ENCODE data around the gene DIDO1.
"Not testable (repeated sequence)": the region's sequence is repeated elsewhere in the genome, so short reads cannot be mapped to it uniquely, and the experiment has no call there.

The DIDO1 gene

GRCh38 chr20:62929051-62929538 is 2.8 kb upstream of the DIDO1 start:
- Histone ChIP-seq H3K4me2 (peak overlapping the region; percentile 85 to 100 (median 97)), H3K4me1 (peaks cover 63 to 85% (median 78%) of the 10 kb centered on the region in 10 experiments), H3K27ac (peak overlapping the region; percentile 53 to 96 (median 73)), H3K4me3 (peak overlapping the region; percentile 58 to 95 (median 66)), H3K9me3 (replicated peaks in 1 of 11) (no peaks in the 10 kb centered on the region), H3K27me3 (no peaks in the 10 kb centered on the region), H3K9ac (peak overlapping the region; percentile 65 to 97 (median 83)), H3K36me3 (peaks cover 8 to 34% (median 24%) of the 10 kb centered on the region in 11 experiments), H4K20me1 (peaks cover 64 to 96% (median 91%) of the 10 kb centered on the region in 11 experiments)
- TF ChIP-seq Cebpa-rat (IDR thresholded peaks at IDR 0.05): no peak

- peaks cover 64 to 96% (median 91%) of the 10 kb centered on the region in 11 experiments for H4K20me1 ChIP-seq
- H3K27ac ChIP-seq: peak overlapping the region; percentile 53 to 96 (median 73)
- peaks cover 66 to 85% (median 78%) of the 10 kb centered on the region in 10 experiments for H3K4me1 ChIP-seq
- H3K4me2 ChIP-seq: peak overlapping the region; percentile 85 to 100 (median 97)
- TF ChIP-seq Cebpa-rat (IDR thresholded peaks at IDR 0.05): no peak
- H3K36me3 ChIP-seq: peaks cover 5 to 27% (median 17%) of the 10 kb centered on the region in 11 experiments; a peak in 19 of 22 replicates
- H3K9ac ChIP-seq: peak overlapping the region; percentile 65 to 97 (median 83)
- no peaks in the 10 kb centered on the region for H3K27me3 ChIP-seq
- H3K9me3 ChIP-seq (replicated peaks in 1 of 11): no peaks in the 10 kb centered on the region
- peak overlapping the region; percentile 58 to 95 (median 66) for H3K4me3 ChIP-seq
These were observed 2.1 kb upstream of the DIDO1 start for GRCh38 chr20:62928246-62928939.

GRCh38 chr20:62927128-62927705 is 912 bp upstream of the DIDO1 start:
- Histone ChIP-seq H3K27ac (peak overlapping the region in 10 of 11 experiments; percentile 89 to 96 (median 94); a peak in 18 of 22 replicates), H3K9me3 (replicated peaks in 1 of 11) (no peaks in the 10 kb centered on the region), H3K4me2 (peak overlapping the region; percentile 85 to 100 (median 97)), H3K9ac (peak overlapping the region; percentile 92 to 98 (median 97)), H4K20me1 (peaks cover 65 to 96% (median 91%) of the 10 kb centered on the region in 11 experiments), H3K36me3 (peaks cover 0 to 15% (median 5%) of the 10 kb centered on the region in 11 experiments; a peak in 9 of 22 replicates), H3K4me1 (peaks cover 71 to 86% (median 83%) of the 10 kb centered on the region in 10 experiments), H3K27me3 (no peaks in the 10 kb centered on the region), H3K4me3 (peak overlapping the region; percentile 66 to 98 (median 92))
- no peak for TF ChIP-seq Cebpa-rat (IDR thresholded peaks at IDR 0.05)

DNA sequence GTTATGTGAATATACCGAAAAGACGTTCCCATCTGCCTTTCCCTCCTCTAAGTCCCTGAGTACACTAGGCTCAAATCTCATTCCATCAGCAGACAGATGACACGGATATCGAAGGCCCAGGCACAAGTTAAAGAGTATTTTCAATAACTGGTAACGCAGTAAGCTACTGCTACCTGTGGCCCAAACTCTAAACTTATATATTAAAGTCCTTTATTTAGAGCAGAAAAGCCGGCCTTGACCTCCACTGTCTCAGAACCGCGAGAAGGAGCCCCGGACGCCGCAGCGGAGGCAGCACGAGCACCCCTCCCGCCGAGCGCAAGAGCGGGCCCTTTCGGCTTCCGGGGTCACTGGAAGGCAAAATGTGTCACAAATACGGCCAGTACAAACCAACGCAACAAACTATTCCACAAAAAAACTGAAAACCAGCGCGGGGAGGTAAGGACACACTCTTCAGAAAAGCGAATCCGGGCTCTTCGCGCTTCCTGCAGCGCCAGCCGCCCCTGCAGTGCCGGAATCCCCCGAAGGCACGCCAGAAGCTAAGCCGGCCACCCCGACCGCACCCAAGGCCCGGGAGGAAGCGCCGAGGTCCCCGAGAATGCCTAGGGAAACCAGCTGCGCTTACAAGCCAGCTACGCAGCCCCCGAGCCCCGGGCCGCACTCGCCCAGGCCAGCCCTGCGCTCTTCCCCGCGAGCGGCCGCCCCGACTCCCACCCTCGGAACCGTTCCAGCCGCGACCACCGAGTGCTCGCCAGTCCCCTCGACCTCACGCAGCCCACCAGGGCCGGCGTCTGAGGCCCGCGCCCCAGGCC is 681 bp downstream of the DIDO1 start:
- Histone ChIP-seq H3K4me1 (peaks cover 67 to 82% (median 79%) of the 10 kb centered on the region in 10 experiments), H3K4me2 (peak overlapping the region; percentile 89 to 99 (median 93)), H4K20me1 (peaks cover 66 to 95% (median 91%) of the 10 kb centered on the region in 11 experiments), H3K27ac (peak overlapping the region; percentile 89 to 96 (median 94)), H3K27me3 (no peaks in the 10 kb centered on the region), H3K4me3 (peak overlapping the region; percentile 66 to 98 (median 92)), H3K9me3 (replicated peaks in 1 of 11) (no peaks in the 10 kb centered on the region), H3K9ac (peak overlapping the region; percentile 92 to 98 (median 97)), H3K36me3 (peaks cover 0 to 7% (median 0%) of the 10 kb centered on the region in 11 experiments; a peak in 4 of 22 replicates)
- no peak for TF ChIP-seq Cebpa-rat (IDR thresholded peaks at IDR 0.05)

GRCh38 chr20:62925076-62925419 is 1.3 kb downstream of the DIDO1 start:
- Histone ChIP-seq H3K9ac (peak overlapping the region; percentile 92 to 98 (median 97)), H3K4me1 (peaks cover 67 to 82% (median 79%) of the 10 kb centered on the region in 10 experiments), H3K4me2 (peak overlapping the region; percentile 89 to 99 (median 93)), H3K27me3 (no peaks in the 10 kb centered on the region), H3K9me3 (replicated peaks in 1 of 11) (no peaks in the 10 kb centered on the region), H3K27ac (peak overlapping the region; percentile 89 to 96 (median 94); a peak in 21 of 22 replicates), H4K20me1 (peaks cover 66 to 95% (median 91%) of the 10 kb centered on the region in 11 experiments), H3K4me3 (peak overlapping the region; percentile 66 to 98 (median 92)), H3K36me3 (peaks cover 0 to 10% (median 0%) of the 10 kb centered on the region in 11 experiments; a peak in 4 of 22 replicates)
- TF ChIP-seq Cebpa-rat (IDR thresholded peaks at IDR 0.05): no peak

GRCh38 chr20:62924442-62925075 is 1.7 kb downstream of the DIDO1 start:
- Histone ChIP-seq H3K36me3 (peaks cover 0 to 11% (median 0%) of the 10 kb centered on the region in 11 experiments; a peak in 4 of 22 replicates), H3K4me3 (peak overlapping the region; percentile 66 to 98 (median 92)), H4K20me1 (peaks cover 71 to 95% (median 91%) of the 10 kb centered on the region in 11 experiments), H3K9ac (peak overlapping the region; percentile 92 to 98 (median 97)), H3K4me1 (peaks cover 67 to 82% (median 79%) of the 10 kb centered on the region in 10 experiments), H3K4me2 (peak overlapping the region; percentile 89 to 99 (median 93)), H3K27ac (peak overlapping the region in 10 of 11 experiments; percentile 89 to 96 (median 94); a peak in 17 of 22 replicates), H3K27me3 (no peaks in the 10 kb centered on the region), H3K9me3 (replicated peaks in 1 of 11) (no peaks in the 10 kb centered on the region)
- TF ChIP-seq Cebpa-rat (IDR thresholded peaks at IDR 0.05): no peak

DNA sequence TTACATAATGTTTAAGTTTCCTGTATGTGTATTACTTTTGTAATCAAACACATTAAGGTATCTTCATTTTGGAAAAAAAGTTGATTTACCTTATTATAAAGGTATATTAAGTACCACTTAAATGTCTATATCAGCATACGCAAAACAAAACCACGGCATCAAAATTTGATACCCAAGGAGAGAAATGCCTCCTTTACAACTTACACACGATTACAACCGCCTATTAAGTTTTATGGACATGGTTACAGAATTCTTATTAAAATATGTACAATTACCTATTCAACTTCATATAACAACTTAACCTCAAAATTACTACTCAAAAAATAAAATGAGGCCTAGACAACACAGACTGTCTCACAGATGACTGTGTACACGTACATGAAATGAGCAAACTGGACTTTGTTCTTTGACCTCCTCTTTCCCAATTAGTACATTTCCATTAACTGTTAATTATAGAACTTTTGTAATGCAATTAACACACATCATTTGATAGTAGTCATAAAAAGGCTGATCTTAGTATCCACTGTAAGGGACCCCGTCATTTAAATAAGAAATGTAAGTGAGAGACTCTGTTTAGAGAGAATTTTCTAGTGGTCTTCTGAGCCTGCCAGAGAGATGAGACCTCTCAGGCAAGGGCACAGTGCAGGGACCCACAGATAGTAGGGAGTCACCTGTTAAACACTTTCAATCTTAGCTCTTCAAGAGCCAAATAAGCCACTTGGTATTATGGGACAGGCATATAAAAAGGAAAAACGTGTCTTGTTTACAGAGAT is 2.5 kb downstream of the DIDO1 start:
- H3K27ac ChIP-seq: peak overlapping the region in 5 of 11 experiments; percentile 10 to 96 (median 89); a peak in 3 of 22 replicates
- peak overlapping the region; percentile 66 to 98 (median 92); a peak in 13 of 20 replicates for H3K4me3 ChIP-seq
- H3K9me3 ChIP-seq (replicated peaks in 1 of 11): no peaks in the 10 kb centered on the region
- peaks cover 74 to 86% (median 82%) of the 10 kb centered on the region in 10 experiments for H3K4me1 ChIP-seq
- TF ChIP-seq Cebpa-rat (IDR thresholded peaks at IDR 0.05): no peak
- H3K27me3 ChIP-seq: no peaks in the 10 kb centered on the region
- peak overlapping the region; percentile 92 to 98 (median 97); a peak in 20 of 22 replicates for H3K9ac ChIP-seq
- H4K20me1 ChIP-seq: peaks cover 78 to 95% (median 92%) of the 10 kb centered on the region in 11 experiments
- peaks cover 0 to 11% (median 0%) of the 10 kb centered on the region in 11 experiments; a peak in 4 of 22 replicates for H3K36me3 ChIP-seq
- peak overlapping the region; percentile 89 to 99 (median 93) for H3K4me2 ChIP-seq

DNA sequence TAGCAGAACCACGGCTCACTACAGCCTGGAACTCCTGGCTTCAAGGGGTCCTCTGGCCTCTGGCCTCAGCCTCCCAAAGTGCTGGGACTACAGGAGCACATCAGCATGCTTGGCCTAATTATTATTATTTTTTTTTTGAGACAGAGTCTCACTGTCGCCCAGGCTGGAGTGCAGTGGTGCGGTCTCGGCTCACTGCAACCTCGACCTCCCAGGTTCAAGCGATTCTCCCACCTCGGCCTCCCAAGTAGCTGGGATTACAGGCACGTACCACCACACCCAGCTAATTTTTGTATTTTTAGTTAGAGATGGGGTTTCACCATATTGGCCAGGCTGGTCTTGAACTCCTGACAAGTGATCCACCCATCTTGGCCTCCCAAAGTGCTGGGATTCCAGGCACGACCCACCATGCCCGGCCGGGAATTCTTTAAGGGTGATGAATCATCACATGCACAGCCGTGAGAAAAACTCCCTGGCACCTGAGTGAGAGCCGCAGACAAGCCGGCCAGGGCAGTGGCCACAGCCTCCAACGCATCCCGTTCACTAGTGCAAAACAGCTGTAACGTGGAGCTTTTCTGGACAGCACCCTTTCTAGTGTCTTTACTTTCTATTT is 3.1 kb downstream of the DIDO1 start:
- peaks cover 83 to 95% (median 93%) of the 10 kb centered on the region in 11 experiments for H4K20me1 ChIP-seq
- H3K4me3 ChIP-seq; H3K9me3 ChIP-seq (replicated peaks in 1 of 11); H3K27me3 ChIP-seq: not testable (repeated sequence)
- peaks cover 0 to 11% (median 0%) of the 10 kb centered on the region in 11 experiments; a peak in 4 of 22 replicates for H3K36me3 ChIP-seq
- H3K27ac ChIP-seq: 0 out of 22 replicates have a peak overlapping the region, but pooled peaks of 1 of the 11 experiments have one; percentile 1
- H3K4me2 ChIP-seq: peak overlapping the region; percentile 48 to 98 (median 93)
- peaks cover 79 to 86% (median 83%) of the 10 kb centered on the region in 10 experiments for H3K4me1 ChIP-seq
- H3K9ac ChIP-seq: peak overlapping the region in 4 of 11 experiments; percentile 1 to 95 (median 40); a peak in 6 of 22 replicates
